Choroid plexus epithelial cell (primary cell): ENCODE measurements around the gene TSPAN14.

ENCODE experiments used
- DNase-seq: peaks from one replicate; pipeline ENCODE4 v3.0.0-alpha.2; 2010; ENCODE audit warnings: low read depth
- H3K4me3 ChIP-seq: 2 replicates; pipeline ENCODE4 v1.5.1; 2011; ENCODE audit warnings: low read depth, mild to moderate bottlenecking, control low read depth, low read length, moderate library complexity
- CTCF ChIP-seq: conservative IDR thresholded peaks from 2 replicates; pipeline ENCODE4 v1.5.1; 2011; ENCODE audit warnings: low read depth, mild to moderate bottlenecking, control low read depth, inconsistent platforms, low read length, moderate library complexity

The TSPAN14 gene

GRCh38 chr10:80509108-80509402 lies 54.9 kb downstream of the TSPAN14 start:
- TF ChIP-seq CTCF = no peak
- H3K4me3 ChIP-seq = no peak overlapping the region
- no peak for DNase-seq

- H3K4me3 ChIP-seq = no peak overlapping the region
- TF ChIP-seq CTCF = no peak
- peak; percentile 80 for DNase-seq
Measured at GRCh38 chr10:80509403-80510161, 55.5 kb downstream of the TSPAN14 start.

- no peak for TF ChIP-seq CTCF
- DNase-seq = no peak
- no peak overlapping the region for H3K4me3 ChIP-seq
Measured at GRCh38 chr10:80512031-80512526, 58.0 kb downstream of the TSPAN14 start.

- H3K4me3 ChIP-seq = no peak overlapping the region
- DNase-seq = peak; percentile 53
- TF ChIP-seq CTCF = no peak
Measured at GRCh38 chr10:80513106-80513505, 59.0 kb downstream of the TSPAN14 start.

- no peak for TF ChIP-seq CTCF
- H3K4me3 ChIP-seq = no peak overlapping the region
- DNase-seq = no peak
Measured at GRCh38 chr10:80515511-80515910, 61.4 kb downstream of the TSPAN14 start.

- DNase-seq = no peak
- H3K4me3 ChIP-seq = no peak overlapping the region
- no peak for TF ChIP-seq CTCF
Measured at GRCh38 chr10:80515941-80516340, 61.8 kb downstream of the TSPAN14 start.

- no peak for TF ChIP-seq CTCF
- DNase-seq = no peak
- H3K4me3 ChIP-seq = no peak overlapping the region
Measured at GRCh38 chr10:80516506-80517075, 62.5 kb downstream of the TSPAN14 start.
